H9 (cell line): ENCODE results near the gene CCN5. TPM values are rescaled to one million over a fixed set of nuclear protein-coding genes. Genes with fewer than 3 reads are reported as not detected.

ENCODE experiments used
- DNase-seq: peaks from one replicate; pipeline ENCODE4 v3.0.0-alpha.2; 2017
- H2AFZ ChIP-seq: one replicate; pipeline ENCODE4 v1.6.1; 2013; ENCODE audit warnings: mild to moderate bottlenecking, low read length, control low read depth, moderate library complexity
- H2AK5ac ChIP-seq: 2 replicates; pipeline ENCODE4 v1.6.1; 2013; ENCODE audit warnings: low read length, control low read depth, mixed read lengths; ENCODE audit not compliant: insufficient read length
- H2BK120ac ChIP-seq: one replicate; pipeline ENCODE4 v1.6.1; 2013; ENCODE audit warnings: low read depth, mild to moderate bottlenecking, low read length, control low read depth, inconsistent platforms; ENCODE audit not compliant: poor library complexity, severe bottlenecking
- H2BK12ac ChIP-seq: 2 replicates; pipeline ENCODE4 v1.6.1; 2013; ENCODE audit warnings: low read length, control low read depth, mixed read lengths, low read depth; ENCODE audit not compliant: insufficient read length
- H2BK15ac ChIP-seq: 2 replicates; pipeline ENCODE4 v1.6.1; 2013; ENCODE audit warnings: low read depth, low read length, control low read depth
- H2BK20ac ChIP-seq: one replicate; pipeline ENCODE4 v1.6.1; 2013; ENCODE audit warnings: low read depth, mild to moderate bottlenecking, low read length, control low read depth, inconsistent platforms; ENCODE audit not compliant: poor library complexity, severe bottlenecking
- H2BK5ac ChIP-seq: 2 replicates; pipeline ENCODE4 v1.6.1; 2013; ENCODE audit warnings: low read length, control low read depth, mixed read lengths; ENCODE audit not compliant: insufficient read length
- H3K14ac ChIP-seq: 2 replicates; pipeline ENCODE4 v1.6.1; 2013; ENCODE audit warnings: low read length, control low read depth; ENCODE audit not compliant: insufficient read depth
- H3K18ac ChIP-seq: 2 replicates; pipeline ENCODE4 v1.6.1; 2013; ENCODE audit warnings: low read depth, mild to moderate bottlenecking, mixed read lengths, low read length, control low read depth; ENCODE audit not compliant: insufficient read length
- H3K23ac ChIP-seq: 2 replicates; pipeline ENCODE4 v1.6.1; 2013; ENCODE audit warnings: low read length, control low read depth, mixed read lengths, low read depth; ENCODE audit not compliant: insufficient read length
- H3K23me2 ChIP-seq: 2 replicates; pipeline ENCODE4 v1.6.1; 2013; ENCODE audit warnings: low read depth, mild to moderate bottlenecking, mixed read lengths, low read length, control low read depth; ENCODE audit not compliant: insufficient read length, poor library complexity, severe bottlenecking
- H3K27ac ChIP-seq: 2 replicates; pipeline ENCODE4 v1.5.1; 2013; ENCODE audit warnings: low read length, control low read depth, mixed read lengths, low read depth; ENCODE audit not compliant: insufficient read length
- H3K27me3 ChIP-seq: 2 replicates; pipeline ENCODE4 v1.6.1; 2013; ENCODE audit warnings: low read length, control low read depth, inconsistent platforms; ENCODE audit not compliant: insufficient read depth
- H3K4ac ChIP-seq: 2 replicates; pipeline ENCODE4 v1.6.1; 2013; ENCODE audit warnings: low read depth, mild to moderate bottlenecking, control low read depth, inconsistent platforms, low read length, moderate library complexity
- H3K4me1 ChIP-seq: 2 replicates; pipeline ENCODE4 v1.6.1; 2013; ENCODE audit warnings: low read length, control low read depth, inconsistent platforms; ENCODE audit not compliant: insufficient read depth
- H3K4me2 ChIP-seq: 2 replicates; pipeline ENCODE4 v1.6.1; 2013; ENCODE audit warnings: low read length, control low read depth, mixed read lengths; ENCODE audit not compliant: insufficient read length, insufficient read depth
- H3K56ac ChIP-seq: 2 replicates; pipeline ENCODE4 v1.6.1; 2013; ENCODE audit warnings: low read depth, mild to moderate bottlenecking, mixed read lengths, low read length, control low read depth; ENCODE audit not compliant: insufficient read length
- H3K79me1 ChIP-seq: 2 replicates; pipeline ENCODE4 v1.6.1; 2013; ENCODE audit warnings: low read depth, mild to moderate bottlenecking, moderate library complexity, low read length, control low read depth, inconsistent platforms; ENCODE audit not compliant: insufficient read depth, poor library complexity, severe bottlenecking
- H3K79me2 ChIP-seq: 2 replicates; pipeline ENCODE4 v1.6.1; 2013; ENCODE audit warnings: low read length, control low read depth, inconsistent platforms; ENCODE audit not compliant: insufficient read depth
- H3K9ac ChIP-seq: 2 replicates; pipeline ENCODE4 v1.6.1; 2013; ENCODE audit warnings: low read length, control low read depth, mixed read lengths; ENCODE audit not compliant: insufficient read length; ENCODE audit errors: extremely low read depth
- H3K9me3 ChIP-seq: one replicate; pipeline ENCODE4 v1.6.1; 2013; ENCODE audit warnings: low read depth, low read length, inconsistent platforms; ENCODE audit not compliant: control insufficient read depth
- H3T11ph ChIP-seq: one replicate; pipeline ENCODE4 v1.6.1; 2013; ENCODE audit warnings: mild to moderate bottlenecking, low read length, control low read depth, inconsistent platforms
- H4K20me1 ChIP-seq: one replicate; pipeline ENCODE4 v1.6.1; 2013; ENCODE audit not compliant: control insufficient read depth, insufficient read length, insufficient read depth
- H4K5ac ChIP-seq: 2 replicates; pipeline ENCODE4 v1.6.1; 2013; ENCODE audit warnings: low read depth, mild to moderate bottlenecking, mixed read lengths, low read length, control low read depth; ENCODE audit not compliant: insufficient read length
- H4K8ac ChIP-seq: replicated peaks from 2 replicates; pipeline ENCODE4 v1.6.1; 2013; ENCODE audit warnings: low read length, control low read depth, mixed read lengths, low read depth; ENCODE audit not compliant: insufficient read length
- H4K91ac ChIP-seq: 2 replicates; pipeline ENCODE4 v1.6.1; 2013; ENCODE audit warnings: low read depth, mild to moderate bottlenecking, moderate library complexity, mixed read lengths, low read length, control low read depth; ENCODE audit not compliant: insufficient read length
- H3K27ac Mint-ChIP-seq, 3 experiments: 2 replicates in 2 of 3; 3 replicates in 1 of 3; pipeline ENCODE4 v1.8.0; 2020 to 2021; ENCODE audit warnings: mixed read lengths in 3 of 3, mild to moderate bottlenecking in 1 of 3, moderate library complexity in 1 of 3
- H3K27me3 Mint-ChIP-seq: 2 replicates; pipeline ENCODE4 v1.8.0; 2021; ENCODE audit warnings: low read depth, mild to moderate bottlenecking, moderate library complexity, mixed read lengths
- H3K36me3 Mint-ChIP-seq, 3 experiments: 2 replicates in 2 of 3; 3 replicates in 1 of 3; pipeline ENCODE4 v1.8.0; 2020 to 2021; ENCODE audit warnings: low read depth in 3 of 3, mixed read lengths in 3 of 3; ENCODE audit not compliant: insufficient read depth in 1 of 3
- H3K4me1 Mint-ChIP-seq, 2 experiments: 2 replicates each; pipeline ENCODE4 v1.8.0; 2020; ENCODE audit warnings: mixed read lengths in 2 of 2
- H3K4me3 Mint-ChIP-seq, 2 experiments: 2 replicates in 1 of 2; 3 replicates in 1 of 2; pipeline ENCODE4 v1.8.0; 2020 to 2021; ENCODE audit warnings: mild to moderate bottlenecking in 2 of 2, mixed read lengths in 2 of 2, moderate library complexity in 1 of 2
- H3K9me3 Mint-ChIP-seq, 2 experiments: 2 replicates in 1 of 2; 3 replicates in 1 of 2; pipeline ENCODE4 v1.8.0; 2020; ENCODE audit warnings: mild to moderate bottlenecking in 2 of 2, mixed read lengths in 2 of 2, moderate library complexity in 1 of 2
- CTCF ChIP-seq: fragments of 200-600 bp; sonication (generic); conservative IDR thresholded peaks from 3 replicates; pipeline ENCODE4 v1.8.0; 2021; ENCODE audit warnings: antibody characterized with exemption, mild to moderate bottlenecking
- WGBS: extraction: QIAGEN DNeasy Blood & Tissue Kit; methylation state at CpG from one replicate; pipeline ENCODE4 v1.1.7; 2013; ENCODE audit warnings: missing lambda C conversion rate, low lambda C conversion rate, mixed read lengths; ENCODE audit not compliant: insufficient read length; ENCODE audit errors: extremely low coverage; 5-methylcytosine and 5-hydroxymethylcytosine counted together
- total RNA-seq: library from RNA; stranded (reverse); gene quantifications from 2 replicates; pipeline ENCODE4 v1.2.1, GENCODE V29; 2021

CCN5 gene
- total RNA-seq, 1 experiment from 2014 or later, result not detected

DNA sequence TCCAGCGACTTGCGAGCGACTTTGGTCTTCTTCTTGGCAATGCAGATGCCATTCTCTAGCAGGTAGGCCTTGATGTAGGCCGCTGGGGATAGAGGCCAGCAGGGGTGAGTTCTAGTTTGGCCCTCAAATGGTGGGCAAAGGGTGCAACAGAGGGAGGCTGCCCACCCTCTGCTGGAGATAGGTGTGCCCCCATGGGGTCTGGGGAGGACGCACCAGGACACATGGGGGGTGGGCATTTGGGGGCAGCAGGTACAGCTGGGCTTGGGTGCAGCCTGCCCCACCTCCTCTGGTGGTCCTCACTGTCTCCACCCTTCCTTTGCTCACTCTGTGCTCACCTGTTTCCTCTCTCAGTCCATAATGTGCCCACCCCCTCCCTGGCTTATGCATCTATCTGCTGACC, 41.8 kb downstream of the CCN5 start:
- Histone ChIP-seq H2BK20ac (no peak overlapping the region), H3K27ac (no peak overlapping the region), H4K20me1 (no peaks in the 10 kb centered on the region), H3K4ac (no peak overlapping the region), H3K79me2 (no peaks in the 10 kb centered on the region), H2BK120ac (no peak overlapping the region), H4K8ac (no peak overlapping the region), H3K56ac (no peak overlapping the region), H2BK12ac (no peak overlapping the region), H3K23me2 (peaks cover 3% of the 10 kb centered on the region), H3K4me1 (no peaks in the 10 kb centered on the region), H2AFZ (no peak overlapping the region), H3K4me2 (no peak overlapping the region), H3K79me1 (no peaks in the 10 kb centered on the region), H3K9me3 (no peaks in the 10 kb centered on the region), H3K9ac (no peak overlapping the region), H4K5ac (no peak overlapping the region), H3K14ac (no peak overlapping the region), H3K27me3 (no peaks in the 10 kb centered on the region), H3K18ac (no peak overlapping the region), H2BK15ac (no peak overlapping the region), H4K91ac (no peak overlapping the region), H2BK5ac (no peak overlapping the region), H2AK5ac (no peak overlapping the region), H3T11ph (no peak overlapping the region), H3K23ac (no peak overlapping the region)
- Mint-ChIP-seq H3K27me3 (no peaks in the 10 kb centered on the region), H3K27ac (no peak overlapping the region; a peak in 1 of 7 replicates), H3K36me3 (peaks cover 0 to 24% (median 2%) of the 10 kb centered on the region in 3 experiments; a peak in 4 of 7 replicates), H3K4me3 (no peak overlapping the region), H3K9me3 (no peaks in the 10 kb centered on the region), H3K4me1 (peaks cover 10 to 30% of the 10 kb centered on the region in 2 experiments)
- no CpG with 5 or more reads among the region's 5 CpGs for whole genome bisulfite sequencing
- TF ChIP-seq CTCF, result no peak
- DNase-seq, result no peak
